Embryonic facial prominence (tissue), 1 donor: Measurements from ENCODE around the gene AHDC1.
A peak's percentile ranks its signal among the peaks of the same experiment; 100 is the strongest.
"Not testable (repeated sequence)": the region's sequence is repeated elsewhere in the genome, so short reads cannot be mapped to it uniquely, and the experiment has no call there.

Source experiments
- DNase-seq: peaks from one replicate; pipeline ENCODE4 v3.0.0-alpha.2; 2016; ENCODE audit errors: extremely low spot score

Gene AHDC1, protein sequence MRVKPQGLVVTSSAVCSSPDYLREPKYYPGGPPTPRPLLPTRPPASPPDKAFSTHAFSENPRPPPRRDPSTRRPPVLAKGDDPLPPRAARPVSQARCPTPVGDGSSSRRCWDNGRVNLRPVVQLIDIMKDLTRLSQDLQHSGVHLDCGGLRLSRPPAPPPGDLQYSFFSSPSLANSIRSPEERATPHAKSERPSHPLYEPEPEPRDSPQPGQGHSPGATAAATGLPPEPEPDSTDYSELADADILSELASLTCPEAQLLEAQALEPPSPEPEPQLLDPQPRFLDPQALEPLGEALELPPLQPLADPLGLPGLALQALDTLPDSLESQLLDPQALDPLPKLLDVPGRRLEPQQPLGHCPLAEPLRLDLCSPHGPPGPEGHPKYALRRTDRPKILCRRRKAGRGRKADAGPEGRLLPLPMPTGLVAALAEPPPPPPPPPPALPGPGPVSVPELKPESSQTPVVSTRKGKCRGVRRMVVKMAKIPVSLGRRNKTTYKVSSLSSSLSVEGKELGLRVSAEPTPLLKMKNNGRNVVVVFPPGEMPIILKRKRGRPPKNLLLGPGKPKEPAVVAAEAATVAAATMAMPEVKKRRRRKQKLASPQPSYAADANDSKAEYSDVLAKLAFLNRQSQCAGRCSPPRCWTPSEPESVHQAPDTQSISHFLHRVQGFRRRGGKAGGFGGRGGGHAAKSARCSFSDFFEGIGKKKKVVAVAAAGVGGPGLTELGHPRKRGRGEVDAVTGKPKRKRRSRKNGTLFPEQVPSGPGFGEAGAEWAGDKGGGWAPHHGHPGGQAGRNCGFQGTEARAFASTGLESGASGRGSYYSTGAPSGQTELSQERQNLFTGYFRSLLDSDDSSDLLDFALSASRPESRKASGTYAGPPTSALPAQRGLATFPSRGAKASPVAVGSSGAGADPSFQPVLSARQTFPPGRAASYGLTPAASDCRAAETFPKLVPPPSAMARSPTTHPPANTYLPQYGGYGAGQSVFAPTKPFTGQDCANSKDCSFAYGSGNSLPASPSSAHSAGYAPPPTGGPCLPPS (N-terminal part only)

DNA sequence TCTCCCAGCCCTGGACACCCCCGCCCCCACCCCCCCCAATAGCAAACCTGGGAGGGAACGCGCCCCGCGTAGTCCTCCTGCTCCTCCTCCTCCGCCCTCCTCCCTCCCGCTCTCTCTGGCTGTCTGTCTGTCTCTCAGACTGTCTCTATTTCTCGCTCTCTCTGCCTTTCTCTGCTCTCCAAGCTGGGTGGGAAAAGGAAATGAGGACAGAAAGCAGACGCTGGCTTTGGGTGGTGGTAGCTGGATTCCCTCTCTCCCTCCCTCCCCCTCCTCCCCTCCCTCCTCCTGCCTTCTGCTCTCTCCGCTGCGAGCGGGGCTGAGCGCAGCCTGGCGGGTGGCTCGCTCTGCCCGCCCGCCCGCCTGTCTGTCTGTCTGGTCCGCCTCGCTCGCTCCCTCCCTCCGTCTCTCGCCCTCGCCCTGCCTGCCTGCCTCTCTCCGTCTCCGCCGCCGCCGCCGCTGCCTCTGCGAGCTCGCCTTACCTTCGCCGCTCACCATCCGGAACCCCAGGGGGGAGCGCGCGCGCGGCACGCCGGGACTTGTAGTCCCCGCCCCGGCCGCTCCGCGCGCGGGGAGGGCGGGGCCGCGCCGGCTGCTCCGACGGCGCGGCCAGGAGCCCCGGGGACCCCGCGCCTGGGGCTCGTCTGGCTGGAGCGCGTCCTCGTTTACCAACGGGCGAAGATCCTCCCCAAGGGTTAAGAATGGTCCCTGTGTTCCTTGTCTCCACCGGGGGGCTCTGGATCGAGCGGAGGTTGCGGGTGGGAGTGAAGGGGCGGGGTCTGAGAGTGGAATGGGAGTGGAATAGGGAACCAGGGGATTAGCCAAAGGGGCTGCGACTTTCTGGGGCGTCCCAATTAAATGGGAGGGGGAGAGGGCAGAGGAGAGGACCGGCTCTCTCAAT is at the start of gene AHDC1:
TSS of gene AHDC1 (minus strand) at position 464 of the 898 bp plus-strand sequence. CDS start 52,029 bp downstream, outside the sequence.
- DNase-seq = peak; percentile 52

DNA sequence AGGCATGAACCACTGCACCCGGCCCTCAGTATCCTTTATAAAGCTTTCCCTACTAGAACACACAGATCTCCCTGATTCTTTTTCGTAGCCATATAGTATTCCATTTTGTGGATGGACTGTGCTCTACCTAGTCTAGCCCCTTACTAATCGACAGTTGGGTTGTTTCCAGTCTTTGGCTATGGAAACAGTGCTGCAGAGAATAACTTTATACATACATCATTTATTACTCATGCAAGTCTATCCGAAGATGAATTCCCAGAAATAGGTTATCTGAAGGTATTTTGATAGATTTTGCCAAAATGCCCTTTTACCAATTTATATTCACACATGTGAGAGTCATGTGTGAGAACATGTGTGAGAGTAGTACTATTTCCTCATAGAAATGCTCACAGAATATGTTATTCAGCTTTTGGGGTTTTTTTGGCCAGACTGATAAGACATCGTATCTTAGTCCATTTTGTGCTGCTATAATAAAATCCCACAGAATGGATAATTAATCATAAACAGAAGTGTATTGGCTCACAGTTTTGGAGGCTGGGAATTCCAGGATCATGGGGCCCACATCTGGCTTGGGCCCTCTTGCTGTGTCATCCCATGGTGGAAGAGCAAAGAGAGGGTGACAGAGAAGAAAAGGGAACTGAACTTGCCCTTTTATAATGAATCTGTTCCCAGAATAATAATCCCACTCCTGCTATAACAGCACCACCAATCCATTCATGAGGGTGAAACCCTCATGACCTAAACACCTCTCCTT is 48.3 kb upstream of the AHDC1 start:
- no peak for DNase-seq

DNA sequence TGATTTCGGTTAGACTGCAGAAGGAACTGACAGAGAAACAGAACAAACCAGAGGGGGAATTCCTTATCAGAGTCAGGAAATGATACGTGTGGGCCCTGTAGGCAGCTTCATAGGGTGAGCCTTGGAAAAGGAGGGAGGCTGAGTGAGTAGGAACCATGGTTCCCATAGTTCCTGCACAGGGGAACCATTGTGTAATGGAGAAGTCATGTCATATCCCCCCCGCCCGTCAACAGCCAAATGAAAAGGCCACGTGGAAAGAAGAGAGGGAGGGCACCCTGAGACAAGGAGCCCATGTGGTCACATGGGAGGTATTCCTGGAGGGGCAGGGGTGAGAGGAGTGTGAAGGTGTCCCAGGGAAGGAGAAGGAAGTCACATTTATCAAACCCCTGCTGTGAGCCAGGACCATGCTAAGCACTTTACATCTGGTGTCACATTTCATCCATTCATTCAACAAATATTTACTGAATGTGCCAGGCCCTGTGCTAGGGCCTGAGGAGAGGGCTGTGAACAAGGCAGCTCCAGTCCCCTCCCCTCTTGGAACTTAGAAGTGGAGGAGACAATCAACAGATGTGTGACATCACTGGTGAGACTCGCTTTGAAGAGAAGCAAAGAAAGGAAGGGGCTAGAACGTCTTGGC is 46.7 kb upstream of the AHDC1 start:
- no peak for DNase-seq

DNA sequence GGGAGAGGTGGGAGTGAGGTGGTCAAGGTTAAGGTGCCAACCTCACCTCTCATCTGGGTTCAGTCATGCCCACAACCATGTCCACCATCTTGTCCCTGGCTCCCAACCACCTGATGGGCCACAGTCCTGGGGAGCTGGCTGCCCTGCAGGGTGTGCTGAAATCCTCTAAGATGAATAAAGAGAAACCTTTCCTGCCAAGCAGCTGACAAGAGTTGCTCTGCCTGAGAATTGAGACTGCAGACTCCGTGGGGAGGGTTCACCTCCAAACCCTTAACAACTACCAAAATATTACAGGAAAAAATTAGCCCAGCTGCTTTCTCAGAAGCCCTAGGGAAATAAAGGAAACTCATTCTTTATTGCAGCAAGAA is 46.2 kb upstream of the AHDC1 start:
- no peak for DNase-seq

DNA sequence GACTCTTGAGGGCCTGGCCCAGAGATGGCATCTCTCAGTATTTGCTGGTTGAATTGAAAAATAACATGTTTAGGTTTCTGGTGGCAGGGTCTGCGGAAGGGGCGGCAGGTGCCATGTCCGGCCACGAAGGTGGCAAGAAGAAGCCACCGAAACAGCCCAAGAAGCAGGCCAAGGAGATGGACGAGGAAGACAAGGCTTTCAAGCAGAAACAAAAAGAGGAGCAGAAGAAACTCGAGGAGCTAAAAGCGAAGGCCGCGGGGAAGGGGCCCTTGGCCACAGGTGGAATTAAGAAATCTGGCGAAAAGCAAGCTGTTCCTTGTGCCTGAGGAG is 45.3 kb upstream of the AHDC1 start:
- no peak for DNase-seq

DNA sequence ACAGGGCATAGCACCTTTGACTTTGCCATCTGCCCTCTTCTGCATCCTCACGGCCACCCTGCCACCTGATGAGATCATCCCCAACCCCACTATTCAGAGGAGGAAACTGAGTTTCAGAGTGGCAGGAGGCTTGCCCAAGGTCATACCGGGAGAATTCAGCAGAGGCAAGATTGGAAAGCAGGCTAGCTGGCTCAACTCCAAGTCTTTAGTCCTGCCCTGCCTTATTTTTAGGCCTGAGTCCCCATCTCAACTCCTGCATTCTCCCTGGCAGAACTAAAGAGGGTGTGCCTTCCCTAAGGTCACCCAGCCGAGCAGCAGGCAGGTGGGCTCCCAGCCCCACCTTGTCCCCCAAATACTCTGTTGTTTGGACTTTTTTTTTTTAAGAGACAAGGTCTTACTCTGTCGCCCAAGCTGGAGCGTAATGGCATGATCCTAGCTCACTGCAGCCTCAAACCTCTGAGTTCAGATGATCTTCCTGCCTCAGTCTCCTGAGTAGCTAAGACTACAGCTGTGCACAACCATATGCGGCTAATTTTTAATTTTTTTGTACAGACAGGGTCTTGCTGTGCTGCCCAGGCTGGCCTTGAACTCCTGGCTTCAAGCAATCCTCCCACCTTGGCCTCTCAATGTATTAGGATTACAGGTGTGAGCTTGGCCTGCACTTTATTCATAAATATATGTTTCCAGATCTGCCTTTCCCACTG is 44.8 kb upstream of the AHDC1 start:
- DNase-seq = no peak

DNA sequence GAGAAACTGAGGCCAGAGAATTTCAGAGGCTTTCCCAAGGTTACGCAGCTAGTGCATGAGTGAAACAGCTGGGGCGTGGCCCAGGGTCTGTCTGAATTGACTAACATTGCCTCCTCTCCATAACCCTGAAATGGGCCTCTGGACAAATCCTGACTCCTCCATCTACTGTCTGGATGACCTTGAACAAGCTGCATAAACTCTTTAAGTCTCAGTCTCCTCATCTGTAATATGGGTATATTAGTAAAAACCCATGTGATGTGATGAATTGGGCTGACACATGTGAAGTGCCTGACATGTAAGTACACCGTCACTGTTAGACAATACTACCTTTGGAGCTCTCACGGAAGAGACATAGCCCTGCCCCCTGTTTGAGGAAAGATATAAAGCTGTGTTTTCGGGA is 43.4 kb upstream of the AHDC1 start:
- DNase-seq = no peak

DNA sequence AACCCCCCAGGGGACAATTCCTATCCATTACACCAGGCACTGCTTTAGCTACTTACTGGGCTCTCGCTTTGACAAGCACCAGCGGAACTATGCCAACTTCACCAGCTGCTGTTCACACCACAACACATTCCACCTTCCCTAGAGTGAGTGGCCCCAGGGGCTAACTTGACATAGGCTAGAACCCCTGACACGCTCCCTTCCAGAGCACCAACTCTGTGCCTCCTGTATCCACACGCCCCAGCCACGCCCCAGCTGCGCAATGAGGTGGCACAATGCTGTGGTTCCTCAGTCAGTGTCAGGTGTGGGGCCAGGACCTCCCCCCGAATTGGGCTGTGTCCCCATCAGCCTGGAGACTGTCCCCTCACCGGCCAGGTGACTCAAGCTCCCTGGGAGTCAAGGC is 42.7 kb upstream of the AHDC1 start:
- no peak for DNase-seq

DNA sequence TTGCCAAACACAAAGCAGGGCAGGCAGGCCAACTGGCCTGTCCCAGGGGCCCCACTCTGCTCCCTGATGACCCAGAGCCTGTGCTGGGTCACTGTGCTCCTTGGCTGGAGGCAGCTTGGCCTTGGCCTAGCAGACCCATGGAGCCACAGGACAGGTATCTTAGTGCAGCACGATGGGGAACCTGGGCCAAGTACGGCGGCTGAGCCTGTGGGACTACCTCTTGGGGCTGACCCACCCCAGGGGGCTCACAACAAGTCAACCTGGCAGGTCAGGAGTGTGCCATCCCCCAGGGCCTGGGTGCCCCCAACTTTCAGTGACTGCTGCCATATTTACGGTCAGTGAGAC is 41.1 kb upstream of the AHDC1 start:
- DNase-seq = no peak

DNA sequence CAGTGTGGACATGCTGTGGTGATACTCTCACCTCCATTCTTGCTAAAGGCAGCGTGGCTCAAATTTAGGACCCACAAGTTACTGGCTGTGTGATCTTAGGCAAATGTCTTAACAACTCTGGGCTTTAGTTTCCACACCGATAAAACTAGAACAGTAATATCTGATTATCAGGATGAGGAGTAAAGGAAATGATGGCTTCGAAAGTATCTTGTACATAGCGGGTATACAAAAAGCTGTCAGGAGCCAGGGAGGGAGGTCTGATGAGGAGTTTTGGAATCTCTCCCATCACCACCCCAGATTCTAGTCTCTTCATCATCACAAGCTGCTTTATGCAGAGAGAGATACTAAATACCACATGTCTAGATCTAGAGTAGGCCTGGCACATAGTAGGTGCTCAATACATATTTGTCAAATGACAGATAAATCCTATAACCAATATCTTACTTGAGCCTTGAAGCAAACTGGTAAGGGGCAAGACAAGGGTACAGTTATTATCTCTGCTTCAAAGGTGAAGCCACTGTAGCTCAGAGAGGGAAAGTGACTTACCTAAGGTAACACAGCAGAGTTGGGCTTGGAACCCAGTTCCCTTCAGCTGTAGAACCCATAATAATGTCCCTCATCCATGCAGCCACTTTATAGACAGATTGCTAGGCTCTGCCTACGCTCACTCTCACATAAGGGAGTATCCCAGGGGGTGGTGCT is 40.6 kb upstream of the AHDC1 start:
- no peak for DNase-seq

DNA sequence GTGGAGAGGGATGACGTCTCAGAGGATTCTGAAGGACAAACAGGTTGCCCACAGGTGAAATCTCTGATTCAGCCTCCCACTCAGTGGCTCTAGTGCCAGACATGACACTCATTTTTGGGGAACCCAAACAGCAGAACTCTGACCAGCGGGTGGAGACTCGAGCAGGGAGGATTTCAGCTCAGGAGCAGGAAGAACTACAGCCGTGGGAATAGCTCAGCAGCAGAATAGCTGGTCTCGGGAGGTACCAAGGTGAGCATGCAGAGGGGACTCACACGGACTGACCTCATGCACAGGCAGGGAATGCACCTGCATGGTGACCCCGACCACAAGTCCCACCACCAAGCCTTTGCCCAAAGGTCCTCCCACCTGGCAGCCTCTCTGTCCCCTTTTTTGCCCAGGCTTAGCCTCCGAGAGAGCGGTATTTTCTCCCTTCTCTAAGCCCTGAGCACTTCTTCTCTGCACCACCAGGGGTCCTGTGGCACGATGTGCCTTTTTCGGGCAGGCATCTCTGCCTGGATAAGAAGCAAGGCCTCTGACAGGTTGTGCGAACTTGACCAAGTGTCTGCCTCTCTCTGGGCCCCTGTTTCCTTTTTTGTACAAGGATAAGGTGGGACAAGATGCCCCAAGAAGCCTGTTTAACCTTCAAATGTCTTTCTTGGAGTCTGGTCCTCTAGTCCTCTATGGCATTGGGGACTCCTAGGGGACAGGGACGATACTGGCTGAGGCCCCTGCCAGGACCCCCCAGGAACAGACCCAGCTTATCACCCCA is 39.8 kb upstream of the AHDC1 start:
- DNase-seq = no peak

DNA sequence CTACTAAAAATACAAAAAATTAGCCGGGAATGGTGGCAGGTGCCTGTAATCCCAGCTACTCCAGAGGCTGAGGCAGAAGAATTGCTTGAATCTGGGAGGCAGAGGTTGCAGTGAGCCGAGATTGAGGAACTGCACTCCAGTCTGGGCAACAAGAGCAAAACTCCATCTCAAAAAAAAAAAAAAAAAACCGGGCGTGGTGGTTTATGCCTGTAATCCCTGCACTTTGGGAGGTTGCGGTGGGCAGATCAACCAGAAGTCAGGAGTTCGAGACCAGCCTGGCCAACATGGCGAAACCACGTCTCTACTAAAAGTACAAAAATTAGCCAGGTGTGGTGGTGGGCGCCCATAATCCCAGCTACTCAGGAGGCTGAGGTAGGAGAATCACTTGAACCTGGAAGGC is 36.6 kb upstream of the AHDC1 start:
- DNase-seq = not testable (repeated sequence)

DNA sequence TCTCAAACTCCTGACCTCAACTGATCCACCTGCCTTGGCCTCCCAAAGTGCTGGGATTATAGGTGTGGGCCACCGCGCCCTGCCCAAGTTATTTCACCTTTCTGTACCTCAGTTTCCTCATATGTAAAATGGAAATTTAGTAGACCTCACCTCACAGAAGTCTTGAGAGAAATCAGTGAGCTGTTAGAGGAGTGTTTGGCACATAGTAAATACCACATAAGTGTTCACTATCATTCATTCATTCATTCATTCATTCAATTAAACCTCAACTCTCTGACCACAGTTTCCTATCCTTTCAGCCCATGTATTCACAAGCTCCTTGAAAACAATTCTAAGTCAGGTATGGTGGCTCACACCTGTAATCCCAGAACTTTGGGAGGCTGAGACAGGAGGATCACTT is 34.9 kb upstream of the AHDC1 start:
- DNase-seq = no peak

DNA sequence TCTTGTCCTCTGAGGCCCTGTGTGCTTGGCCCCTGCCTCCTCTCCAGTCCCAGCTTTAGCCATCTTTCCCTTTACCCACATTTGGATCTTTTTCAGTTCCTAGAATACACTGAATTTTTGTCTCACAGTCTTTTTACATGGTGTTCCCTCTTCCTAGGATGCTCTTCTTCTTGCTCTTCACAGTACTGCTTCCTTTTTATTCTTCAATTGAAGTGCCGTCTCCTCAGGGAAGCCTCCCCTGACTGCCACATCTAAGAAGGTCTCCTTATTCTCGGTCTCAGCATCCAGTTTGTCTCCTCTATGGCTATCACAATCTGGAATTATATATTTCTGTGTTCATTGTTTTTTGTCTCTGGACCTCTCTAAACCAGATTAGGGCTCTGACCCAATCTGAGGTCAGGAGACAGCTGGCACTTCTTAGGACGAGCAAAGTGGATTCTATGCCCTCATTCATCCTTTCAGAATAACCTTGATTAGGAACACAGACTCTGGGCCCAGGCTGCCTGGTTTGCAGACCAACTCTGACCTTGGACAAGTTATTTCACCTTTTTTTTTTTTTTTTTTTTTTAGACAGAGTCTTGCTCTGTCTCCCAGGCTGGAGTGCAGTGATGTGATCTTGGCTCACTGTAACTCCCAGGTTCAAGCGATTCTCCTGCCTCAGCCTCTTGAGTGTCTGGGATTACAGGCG is 34.2 kb upstream of the AHDC1 start:
- DNase-seq = no peak

DNA sequence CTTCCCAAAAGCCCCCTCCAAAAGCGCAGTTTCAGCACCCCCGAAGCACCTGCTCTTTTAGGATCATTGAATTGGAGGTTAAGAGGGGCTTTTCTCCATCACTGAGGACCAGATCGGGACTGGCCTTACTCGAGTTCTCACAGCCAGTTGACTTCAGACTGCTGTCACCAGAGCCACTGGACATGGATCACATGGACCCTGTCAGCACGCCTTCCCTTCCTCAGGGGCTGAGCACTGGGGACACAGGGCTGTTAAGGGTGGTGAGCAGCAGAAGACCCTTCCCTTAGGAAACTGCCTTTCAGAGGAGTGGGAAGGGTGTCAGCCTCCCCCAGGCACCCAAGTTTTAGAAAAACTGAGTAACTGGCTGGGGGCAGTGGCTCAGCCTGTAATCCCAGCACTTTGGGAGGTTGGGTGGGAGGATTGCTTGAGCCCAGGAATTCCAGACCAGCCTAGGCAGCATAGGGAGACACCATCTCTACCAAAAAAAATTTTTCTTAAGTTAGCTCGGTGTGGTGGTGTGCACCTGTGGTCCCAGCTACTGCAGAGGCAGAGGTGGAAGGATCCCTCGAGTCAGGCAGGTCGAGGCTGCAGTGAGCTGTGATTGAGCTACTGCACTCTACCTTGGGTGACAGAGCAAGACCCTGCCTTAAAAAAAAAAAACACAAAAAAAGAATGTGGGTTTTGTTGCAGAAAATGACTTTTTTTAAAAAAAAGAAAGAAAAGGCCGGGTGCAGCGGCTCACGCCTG is 31.6 kb upstream of the AHDC1 start:
- no peak for DNase-seq

DNA sequence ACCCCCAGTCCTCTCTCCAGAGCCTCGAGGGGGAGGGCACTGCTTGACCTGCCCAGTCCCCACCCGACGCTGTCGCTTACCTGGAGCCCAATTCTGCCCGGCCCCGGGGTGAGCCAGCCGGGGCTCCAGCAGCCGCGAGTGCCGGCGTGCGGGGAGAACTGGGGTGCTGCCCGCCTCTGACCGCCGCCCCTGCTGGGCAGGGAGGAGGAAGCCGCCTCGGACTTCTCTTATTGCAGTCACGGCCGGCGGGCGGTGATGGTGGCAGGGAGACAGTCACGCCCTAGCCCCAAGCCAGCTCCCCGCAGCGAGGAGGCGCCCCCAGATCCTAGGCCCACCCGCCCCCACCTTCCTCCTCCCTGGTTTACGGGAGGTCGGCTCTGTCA is 31.0 kb upstream of the AHDC1 start, which contains the start of gene FGR:
TSS of gene FGR (minus strand) at position 201 of the 383 bp plus-strand sequence. CDS start 11,269 bp downstream, outside the sequence.
- no peak for DNase-seq
